Astrocyte (in vitro differentiated cells and primary cell): ENCODE measurements around the gene EIF4B. TPM values are rescaled to one million over a fixed set of nuclear protein-coding genes. Genes with fewer than 3 reads are reported as not detected.
A peak's percentile ranks its signal among the peaks of the same experiment; 100 is the strongest.

Experiments
- DNase-seq: peaks from one replicate; pipeline ENCODE4 v3.0.0-alpha.2; 2010; ENCODE audit warnings: low read depth
- FAIRE-seq: peaks from 2 replicates; lab custom pipeline; 2011; peaks lifted over from hg19 to GRCh38; lab: Jason Lieb, UNC
- H2AFZ ChIP-seq: 2 replicates; pipeline ENCODE4 v1.6.0; 2012; ENCODE audit warnings: low read depth, low read length, inconsistent platforms
- H3K27ac ChIP-seq: 2 replicates; pipeline ENCODE4 v1.5.1; 2011; ENCODE audit warnings: low read depth, low read length, inconsistent platforms
- H3K27me3 ChIP-seq: 2 replicates; pipeline ENCODE4 v1.6.0; 2011; ENCODE audit warnings: low read length, inconsistent platforms; ENCODE audit not compliant: insufficient read depth
- H3K36me3 ChIP-seq: 2 replicates; pipeline ENCODE4 v1.5.1; 2011; ENCODE audit warnings: low read length, inconsistent platforms; ENCODE audit not compliant: insufficient read depth
- H3K4me1 ChIP-seq: 2 replicates; pipeline ENCODE4 v1.5.1; 2011; ENCODE audit warnings: low read length, inconsistent platforms; ENCODE audit not compliant: insufficient read depth
- H3K4me2 ChIP-seq: 2 replicates; pipeline ENCODE4 v1.6.0; 2012; ENCODE audit warnings: low read length, inconsistent platforms
- H3K4me3 ChIP-seq: 2 replicates; pipeline ENCODE4 v1.5.1; 2011; ENCODE audit warnings: low read depth, mild to moderate bottlenecking, low read length, inconsistent platforms; ENCODE audit not compliant: insufficient read depth
- H3K79me2 ChIP-seq: 2 replicates; pipeline ENCODE4 v1.6.0; 2012; ENCODE audit warnings: mild to moderate bottlenecking, low read length, inconsistent platforms; ENCODE audit not compliant: insufficient read depth
- H3K9ac ChIP-seq: 2 replicates; pipeline ENCODE4 v1.6.0; 2012; ENCODE audit warnings: mild to moderate bottlenecking, low read length, inconsistent platforms
- H3K9me3 ChIP-seq: 2 replicates; pipeline ENCODE4 v1.5.1; 2012; ENCODE audit warnings: low read depth, mild to moderate bottlenecking, low read length, inconsistent platforms; ENCODE audit not compliant: insufficient read depth
- H4K20me1 ChIP-seq: 2 replicates; pipeline ENCODE4 v1.6.0; 2012; ENCODE audit warnings: low read length, inconsistent platforms; ENCODE audit not compliant: insufficient read depth
- H3K27ac Mint-ChIP-seq: one replicate; pipeline ENCODE4 v1.8.0; 2021; ENCODE audit warnings: mild to moderate bottlenecking, mixed read lengths; ENCODE audit not compliant: unreplicated experiment
- H3K27me3 Mint-ChIP-seq: one replicate; pipeline ENCODE4 v1.8.0; 2021; ENCODE audit warnings: low read depth, mixed read lengths; ENCODE audit not compliant: unreplicated experiment
- H3K36me3 Mint-ChIP-seq: one replicate; pipeline ENCODE4 v1.8.0; 2021; ENCODE audit warnings: low read depth, mixed read lengths; ENCODE audit not compliant: unreplicated experiment
- H3K4me1 Mint-ChIP-seq: one replicate; pipeline ENCODE4 v1.8.0; 2021; ENCODE audit warnings: low read depth, mixed read lengths; ENCODE audit not compliant: unreplicated experiment
- H3K4me3 Mint-ChIP-seq: one replicate; pipeline ENCODE4 v1.8.0; 2021; ENCODE audit warnings: mild to moderate bottlenecking, moderate library complexity, mixed read lengths; ENCODE audit not compliant: unreplicated experiment
- H3K9me3 Mint-ChIP-seq: one replicate; pipeline ENCODE4 v1.8.0; 2021; ENCODE audit warnings: mild to moderate bottlenecking, mixed read lengths; ENCODE audit not compliant: unreplicated experiment
- EZH2 ChIP-seq: IDR thresholded peaks from 2 replicates; pipeline ENCODE4 v1.6.1; 2012; ENCODE audit warnings: mild to moderate bottlenecking, low read length, inconsistent platforms; ENCODE audit not compliant: insufficient read depth
- total RNA-seq: library from RNA; stranded (reverse); gene quantifications from 2 replicates; pipeline ENCODE4 v1.2.1, GENCODE V29; 2021
- TF ChIP-seq, protein P1 (sequence below): IDR thresholded peaks from 2 replicates; pipeline ENCODE4 v1.5.1; 2011; ENCODE audit warnings: low read depth, mild to moderate bottlenecking, inconsistent platforms, low read length, moderate library complexity; ENCODE audit not compliant: insufficient read depth

The EIF4B gene
- total RNA-seq, 1 donor from 2014 or later: 242 TPM

DNA sequence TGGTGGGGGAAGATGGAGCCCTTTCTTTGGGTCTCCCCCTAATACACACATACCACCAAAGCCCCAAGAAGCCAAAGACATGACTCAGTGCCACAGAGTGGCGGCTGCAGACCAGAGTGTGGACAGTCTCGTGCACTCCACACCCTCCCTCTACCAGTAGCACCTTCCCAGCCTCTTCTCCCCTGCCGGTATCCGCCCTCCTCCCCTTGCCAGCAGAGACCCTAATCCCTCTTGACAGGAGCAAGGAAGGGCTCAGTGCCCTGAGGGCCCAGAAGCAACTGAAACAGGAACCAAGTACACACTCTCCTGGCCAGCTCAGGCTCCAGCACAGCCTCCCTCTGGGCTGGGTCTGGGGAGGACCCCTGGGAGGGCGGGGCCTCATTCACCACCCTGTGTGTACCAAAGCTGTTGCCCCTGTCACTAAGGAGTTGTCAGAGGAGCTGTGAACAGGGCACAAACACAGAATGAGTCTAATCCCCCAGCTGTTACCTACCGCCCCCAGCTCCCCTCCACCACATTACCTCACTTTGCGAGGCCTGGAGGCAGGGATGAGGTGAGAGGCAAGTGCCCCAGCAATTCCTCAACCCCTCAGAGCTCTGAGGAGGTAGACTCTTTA lies 64.7 kb downstream of the EIF4B start:
- Histone ChIP-seq H2AFZ (no peak overlapping the region), H3K9ac (no peak overlapping the region), H3K27me3 (no peaks in the 10 kb centered on the region), H3K9me3 (no peaks in the 10 kb centered on the region), H3K4me1 (peaks cover 51% of the 10 kb centered on the region), H3K4me3 (no peak overlapping the region), H3K79me2 (peaks cover 8% of the 10 kb centered on the region), H3K27ac (no peak overlapping the region), H3K36me3 (peaks cover 28% of the 10 kb centered on the region), H3K4me2 (peak overlapping the region; percentile 45), H4K20me1 (peaks cover 5% of the 10 kb centered on the region)
- H3K4me1 Mint-ChIP-seq: peaks cover 34% of the 10 kb centered on the region
- peaks cover 52% of the 10 kb centered on the region for H3K36me3 Mint-ChIP-seq
- no peak overlapping the region for H3K4me3 Mint-ChIP-seq
- TF ChIP-seq, protein P1, sequence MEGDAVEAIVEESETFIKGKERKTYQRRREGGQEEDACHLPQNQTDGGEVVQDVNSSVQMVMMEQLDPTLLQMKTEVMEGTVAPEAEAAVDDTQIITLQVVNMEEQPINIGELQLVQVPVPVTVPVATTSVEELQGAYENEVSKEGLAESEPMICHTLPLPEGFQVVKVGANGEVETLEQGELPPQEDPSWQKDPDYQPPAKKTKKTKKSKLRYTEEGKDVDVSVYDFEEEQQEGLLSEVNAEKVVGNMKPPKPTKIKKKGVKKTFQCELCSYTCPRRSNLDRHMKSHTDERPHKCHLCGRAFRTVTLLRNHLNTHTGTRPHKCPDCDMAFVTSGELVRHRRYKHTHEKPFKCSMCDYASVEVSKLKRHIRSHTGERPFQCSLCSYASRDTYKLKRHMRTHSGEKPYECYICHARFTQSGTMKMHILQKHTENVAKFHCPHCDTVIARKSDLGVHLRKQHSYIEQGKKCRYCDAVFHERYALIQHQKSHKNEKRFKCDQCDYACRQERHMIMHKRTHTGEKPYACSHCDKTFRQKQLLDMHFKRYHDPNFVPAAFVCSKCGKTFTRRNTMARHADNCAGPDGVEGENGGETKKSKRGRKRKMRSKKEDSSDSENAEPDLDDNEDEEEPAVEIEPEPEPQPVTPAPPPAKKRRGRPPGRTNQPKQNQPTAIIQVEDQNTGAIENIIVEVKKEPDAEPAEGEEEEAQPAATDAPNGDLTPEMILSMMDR: no peak
- no peak for TF ChIP-seq EZH2
- H3K27me3 Mint-ChIP-seq: no peaks in the 10 kb centered on the region
- DNase-seq: no peak
- FAIRE-seq: no peak
- no peaks in the 10 kb centered on the region for H3K9me3 Mint-ChIP-seq
- H3K27ac Mint-ChIP-seq: peak overlapping the region; percentile 12

DNA sequence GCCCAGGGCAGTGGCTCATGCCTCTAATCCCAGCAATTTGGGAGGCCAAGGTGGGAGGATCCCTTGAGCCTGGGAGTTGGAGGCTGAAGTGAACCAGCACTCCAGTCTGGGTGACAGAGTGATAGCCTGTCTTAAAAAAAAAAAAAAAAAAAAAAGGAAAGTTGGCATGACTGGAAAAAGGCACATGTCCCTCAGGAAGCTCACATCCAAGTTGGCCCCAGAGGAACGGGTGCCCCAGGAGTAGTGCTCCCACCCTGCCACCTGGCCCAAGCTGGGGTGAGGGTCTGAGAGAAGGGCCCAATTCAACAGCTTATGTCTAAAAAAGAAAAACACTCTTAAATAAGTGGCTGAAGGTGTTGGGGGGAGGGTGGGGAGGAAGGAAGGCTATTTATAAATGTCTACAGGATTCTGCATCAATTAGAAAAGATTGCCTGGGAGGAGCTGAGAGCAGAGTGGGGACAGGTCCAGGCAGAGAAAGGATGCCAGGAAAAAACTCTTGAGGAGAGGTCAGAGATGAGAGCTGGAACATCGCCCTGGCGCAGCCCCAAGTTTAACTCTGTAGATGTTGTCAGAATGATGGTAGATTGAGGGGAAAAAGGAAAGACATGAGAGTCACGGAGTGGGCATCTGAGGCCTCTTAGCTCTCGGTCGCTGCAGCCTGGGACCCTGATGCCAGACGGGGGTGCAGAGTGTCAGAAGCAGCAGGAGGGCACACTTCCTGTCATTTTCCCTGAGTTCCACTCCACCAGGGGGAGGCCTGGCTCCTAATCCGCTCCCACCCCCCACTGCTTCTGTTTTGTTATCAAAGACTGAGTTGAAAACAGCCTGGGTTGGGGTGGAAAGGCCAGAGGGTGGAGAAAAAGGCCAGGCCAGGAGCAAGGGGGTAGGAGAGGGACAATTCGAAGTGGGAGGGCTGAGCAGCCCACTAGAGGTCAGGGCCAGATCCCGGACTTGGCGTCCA lies 65.6 kb downstream of the EIF4B start:
- peak overlapping the region; percentile 26 for H3K9ac ChIP-seq
- peak; percentile 49 for DNase-seq
- H3K9me3 ChIP-seq: no peaks in the 10 kb centered on the region
- no peak overlapping the region for H2AFZ ChIP-seq
- no peak overlapping the region for H3K27ac ChIP-seq
- no peak overlapping the region for H3K4me3 ChIP-seq
- peaks cover 5% of the 10 kb centered on the region for H4K20me1 ChIP-seq
- Mint-ChIP-seq H3K36me3 (peaks cover 57% of the 10 kb centered on the region), H3K27ac (no peak overlapping the region), H3K27me3 (no peaks in the 10 kb centered on the region), H3K4me3 (peak overlapping the region; percentile 69), H3K4me1 (peaks cover 32% of the 10 kb centered on the region), H3K9me3 (no peaks in the 10 kb centered on the region)
- peak overlapping the region; percentile 53 for H3K4me2 ChIP-seq
- peaks cover 42% of the 10 kb centered on the region for H3K4me1 ChIP-seq
- TF ChIP-seq EZH2: no peak
- TF ChIP-seq, protein P1: no peak
- H3K27me3 ChIP-seq: no peaks in the 10 kb centered on the region
- peaks cover 9% of the 10 kb centered on the region for H3K79me2 ChIP-seq
- peaks cover 33% of the 10 kb centered on the region for H3K36me3 ChIP-seq
- no peak for FAIRE-seq
